H1 (cell line): Measurements from ENCODE around the gene DHX36. TPM values are rescaled to one million over a fixed set of nuclear protein-coding genes. Genes with fewer than 3 reads are reported as not detected.

ENCODE experiments used
- CTCF ChIA-PET: fragments of 300-600 bp; sonication (Branson Sonifier 250); formaldehyde crosslinking; loops from one replicate; lab custom pipeline; 2021; ENCODE audit not compliant: partially characterized antibody; lab: Charles Lee
- POLR2A ChIA-PET: fragments of 300-600 bp; sonication (Branson Sonifier 250); formaldehyde crosslinking; loops from one replicate; lab custom pipeline; 2021; ENCODE audit warnings: inconsistent platforms; ENCODE audit not compliant: partially characterized antibody; lab: Charles Lee
- DNase-seq, 2 experiments: peaks; one replicate each; pipeline versions ENCODE4 v3.0.0 to v3.0.0-alpha.2; 2010 to 2022; ENCODE audit warnings: low spot score in 2 of 2, low read depth in 1 of 2, mixed read lengths in 1 of 2
- FAIRE-seq: peaks from 2 replicates; lab custom pipeline; 2011; peaks lifted over from hg19 to GRCh38; lab: Jason Lieb, UNC
- H2AFZ ChIP-seq: 2 replicates; pipeline ENCODE4 v1.8.1; 2012; ENCODE audit warnings: low read length, inconsistent platforms
- H2AK5ac ChIP-seq: 2 replicates; pipeline ENCODE4 v1.6.1; 2013; ENCODE audit warnings: low read depth, low read length
- H2BK120ac ChIP-seq: replicated peaks from 2 replicates; pipeline ENCODE3; 2013; ENCODE audit warnings: low read depth, low read length, inconsistent platforms
- H2BK12ac ChIP-seq: 2 replicates; pipeline ENCODE4 v1.6.1; 2013; ENCODE audit warnings: low read depth, low read length
- H2BK15ac ChIP-seq: 2 replicates; pipeline ENCODE4 v1.6.1; 2013; ENCODE audit warnings: low read length
- H2BK20ac ChIP-seq: 2 replicates; pipeline ENCODE4 v1.6.1; 2013; ENCODE audit warnings: low read length
- H2BK5ac ChIP-seq: 2 replicates; pipeline ENCODE4 v1.6.1; 2013; ENCODE audit warnings: low read depth, low read length
- H3K14ac ChIP-seq: 2 replicates; pipeline ENCODE4 v1.6.1; 2013; ENCODE audit warnings: inconsistent platforms; ENCODE audit not compliant: insufficient read length
- H3K18ac ChIP-seq: 2 replicates; pipeline ENCODE4 v1.6.1; 2013; ENCODE audit warnings: low read length; ENCODE audit errors: extremely low read depth
- H3K23ac ChIP-seq: 2 replicates; pipeline ENCODE4 v1.6.1; 2013; ENCODE audit warnings: inconsistent platforms; ENCODE audit not compliant: insufficient read length
- H3K23me2 ChIP-seq: 2 replicates; pipeline ENCODE4 v1.6.1; 2013; ENCODE audit warnings: low read depth, low read length
- H3K27ac ChIP-seq: 2 replicates; pipeline ENCODE4 v1.6.1; 2011; ENCODE audit warnings: low read depth, low read length, inconsistent platforms
- H3K27me3 ChIP-seq, 4 experiments: replicated peaks in 1 of 4; 1 replicate in 1 of 4; 2 replicates in 3 of 4; pipeline versions ENCODE4 v1.6.1 to v1.8.1; 2011 to 2013; ENCODE audit warnings: low read length in 3 of 4, mild to moderate bottlenecking in 3 of 4, inconsistent platforms in 2 of 4, mixed read lengths in 2 of 4, moderate library complexity in 1 of 4; ENCODE audit not compliant: control insufficient read depth in 3 of 4, insufficient read depth in 3 of 4; ENCODE audit errors: extremely low read depth in 1 of 4
- H3K36me3 ChIP-seq, 4 experiments: 2 replicates each; pipeline versions ENCODE4 v1.6.1 to v1.8.1; 2011 to 2013; ENCODE audit warnings: mild to moderate bottlenecking in 4 of 4, low read length in 3 of 4, moderate library complexity in 2 of 4, control low read depth in 1 of 4, inconsistent platforms in 1 of 4; ENCODE audit not compliant: insufficient read depth in 4 of 4, control insufficient read depth in 2 of 4
- H3K4ac ChIP-seq: replicated peaks from 2 replicates; pipeline ENCODE3; 2013; ENCODE audit warnings: low read length, low read depth, mixed read lengths, inconsistent platforms; ENCODE audit not compliant: insufficient read length
- H3K4me1 ChIP-seq, 4 experiments: replicated peaks in 1 of 4; 1 replicate in 1 of 4; 2 replicates in 3 of 4; pipeline versions ENCODE4 v1.6.1 to v1.8.1; 2011 to 2013; ENCODE audit warnings: low read length in 3 of 4, inconsistent platforms in 2 of 4, mixed read lengths in 1 of 4; ENCODE audit not compliant: insufficient read depth in 4 of 4, control insufficient read depth in 3 of 4
- H3K4me2 ChIP-seq, 2 experiments: 2 replicates each; pipeline versions ENCODE4 v1.6.1 to v1.8.1; 2011 to 2013; ENCODE audit warnings: low read depth in 2 of 2, low read length in 2 of 2, control low read depth in 1 of 2, inconsistent platforms in 1 of 2, mild to moderate bottlenecking in 1 of 2; ENCODE audit not compliant: insufficient read depth in 1 of 2
- H3K4me3 ChIP-seq, 4 experiments: fragments of 200-600, 300-600 bp in 1 of 4; sonication (generic), shearing (Covaris generic), sonication (Bioruptor Twin) in 1 of 4; 2 replicates each; pipeline versions ENCODE4 v1.5.1 to v1.8.1; 2011 to 2016; ENCODE audit warnings: low read length in 4 of 4, low read depth in 3 of 4, control low read depth in 2 of 4, inconsistent platforms in 2 of 4, mild to moderate bottlenecking in 2 of 4, mixed read lengths in 1 of 4, moderate library complexity in 1 of 4; ENCODE audit not compliant: insufficient read depth in 2 of 4; ENCODE audit errors: extremely low read depth in 1 of 4
- H3K56ac ChIP-seq: replicated peaks from 2 replicates; pipeline ENCODE3; 2013; ENCODE audit warnings: low read depth, mild to moderate bottlenecking, mixed read lengths, low read length, inconsistent platforms; ENCODE audit not compliant: insufficient read length
- H3K79me1 ChIP-seq: 2 replicates; pipeline ENCODE4 v1.6.1; 2013; ENCODE audit warnings: low read depth, low read length, control low read depth
- H3K79me2 ChIP-seq, 2 experiments: 2 replicates each; pipeline versions ENCODE4 v1.6.1 to v1.8.1; 2012 to 2013; ENCODE audit warnings: low read length in 2 of 2, mild to moderate bottlenecking in 2 of 2, inconsistent platforms in 1 of 2; ENCODE audit not compliant: insufficient read depth in 2 of 2, control insufficient read depth in 1 of 2
- H3K9ac ChIP-seq, 4 experiments: replicated peaks in 1 of 4; 1 replicate in 1 of 4; 2 replicates in 3 of 4; pipeline versions ENCODE4 v1.6.1 to v1.8.1; 2011 to 2013; ENCODE audit warnings: low read depth in 3 of 4, low read length in 3 of 4, control low read depth in 2 of 4, mild to moderate bottlenecking in 2 of 4, moderate library complexity in 2 of 4, inconsistent platforms in 1 of 4; ENCODE audit errors: extremely low read depth in 1 of 4
- H3K9me3 ChIP-seq, 2 experiments: 2 replicates each; pipeline versions ENCODE4 v1.6.1 to v1.8.1; 2012 to 2013; ENCODE audit warnings: mild to moderate bottlenecking in 2 of 2, moderate library complexity in 2 of 2, control low read depth in 1 of 2, inconsistent platforms in 1 of 2, low read depth in 1 of 2, low read length in 1 of 2, mixed read lengths in 1 of 2; ENCODE audit not compliant: insufficient read depth in 2 of 2
- H4K20me1 ChIP-seq, 2 experiments: replicated peaks in 1 of 2; 2 replicates each; pipeline versions ENCODE3 to v1.8.1; 2011 to 2013; ENCODE audit warnings: inconsistent platforms in 2 of 2, low read length in 2 of 2, mild to moderate bottlenecking in 1 of 2; ENCODE audit not compliant: insufficient read depth in 2 of 2, control insufficient read depth in 1 of 2
- H4K5ac ChIP-seq: 2 replicates; pipeline ENCODE4 v1.6.1; 2013; ENCODE audit warnings: low read length, low read depth, mixed read lengths, inconsistent platforms; ENCODE audit not compliant: insufficient read length
- H4K8ac ChIP-seq: 2 replicates; pipeline ENCODE4 v1.8.0; 2013; ENCODE audit warnings: mild to moderate bottlenecking, moderate library complexity, low read length, inconsistent platforms; ENCODE audit not compliant: insufficient read depth; ENCODE audit errors: extremely low read depth
- H4K91ac ChIP-seq: replicated peaks from 2 replicates; pipeline ENCODE3; 2013; ENCODE audit warnings: low read length, mixed read lengths, inconsistent platforms; ENCODE audit not compliant: insufficient read length
- BACH1 ChIP-seq: IDR thresholded peaks from 2 replicates; pipeline ENCODE4 v1.6.1; 2012; ENCODE audit warnings: low read length, improper control_type of control experiment
- BRCA1 ChIP-seq: IDR thresholded peaks from 2 replicates; pipeline ENCODE4 v1.6.1; 2012; ENCODE audit warnings: low read depth, low read length, improper control_type of control experiment
- CBX8 ChIP-seq: fragments of 300-800, 300-1000 bp; sonication (generic); IDR thresholded peaks from 2 replicates; pipeline ENCODE4 v1.7.1; 2016; ENCODE audit warnings: low read depth, low read length, borderline replicate concordance
- CTBP2 ChIP-seq: IDR thresholded peaks from 2 replicates; pipeline ENCODE4 v1.7.0; 2011; ENCODE audit warnings: borderline replicate concordance, mild to moderate bottlenecking, moderate library complexity, mixed read lengths, low read length; ENCODE audit not compliant: insufficient read depth, insufficient read length
- FOSL1 ChIP-seq: IDR thresholded peaks from 2 replicates; pipeline ENCODE4 v1.6.1; 2011; ENCODE audit warnings: mild to moderate bottlenecking, low read depth, low read length, moderate library complexity; ENCODE audit not compliant: insufficient read depth
- MAFK ChIP-seq: IDR thresholded peaks from 2 replicates; pipeline ENCODE4 v1.6.1; 2012; ENCODE audit warnings: low read depth, mild to moderate bottlenecking, improper control_type of control experiment, low read length
- TEAD4 ChIP-seq: IDR thresholded peaks from 2 replicates; pipeline ENCODE4 v1.6.1; 2012; ENCODE audit warnings: low read depth, low read length, inconsistent platforms, mixed read lengths
- WGBS, 2 experiments: shearing (Covaris generic) in 1 of 2; methylation state at CpG; one replicate each; pipeline versions ENCODE4 v1.1.6 to v1.1.7; 2013 to 2015; ENCODE audit warnings: low lambda C conversion rate in 2 of 2, mixed read lengths in 2 of 2, inconsistent platforms in 1 of 2, low coverage in 1 of 2, missing lambda C conversion rate in 1 of 2; ENCODE audit not compliant: insufficient replicate concordance in 2 of 2, insufficient coverage in 1 of 2, insufficient read length in 1 of 2; ENCODE audit errors: extremely low coverage in 1 of 2, missing lambda C conversion rate in 1 of 2; 5-methylcytosine and 5-hydroxymethylcytosine counted together
- polyA plus RNA-seq, 7 experiments: library from polyadenylated mRNA; depleted of rRNA in 3 of 7; stranded (reverse) in 5 of 7; unstranded in 2 of 7; fragments of >200 nt in 5 of 7; fragments of 200-250 nt in 2 of 7; gene quantifications; 1 replicate in 5 of 7; 2 replicates in 1 of 7; 4 replicates in 1 of 7; pipeline versions ENCODE4 v1.2.1 to v1.2.3, GENCODE V29; 2011 to 2013; ENCODE audit warnings: missing spikeins in 2 of 7, mixed read lengths in 2 of 7
- total RNA-seq: library from RNA; stranded (reverse); fragmentation: NEBNext Ultra II Directional; extraction: Animal tissue kit (Norgen Biotek cat#: 25700); gene quantifications from 2 replicates; pipeline ENCODE4 v1.2.1, GENCODE V29; 2021
- TF ChIP-seq, protein P1 (sequence below): IDR thresholded peaks from 2 replicates; pipeline ENCODE4 v1.6.1; 2012; ENCODE audit warnings: inconsistent platforms

DHX36 gene
- total and polyA plus RNA-seq, 2 of the 8 experiments (the other 6 are each of a cell fraction or from before 2014, with no cell fraction given): 44.9 to 131 TPM

DNA sequence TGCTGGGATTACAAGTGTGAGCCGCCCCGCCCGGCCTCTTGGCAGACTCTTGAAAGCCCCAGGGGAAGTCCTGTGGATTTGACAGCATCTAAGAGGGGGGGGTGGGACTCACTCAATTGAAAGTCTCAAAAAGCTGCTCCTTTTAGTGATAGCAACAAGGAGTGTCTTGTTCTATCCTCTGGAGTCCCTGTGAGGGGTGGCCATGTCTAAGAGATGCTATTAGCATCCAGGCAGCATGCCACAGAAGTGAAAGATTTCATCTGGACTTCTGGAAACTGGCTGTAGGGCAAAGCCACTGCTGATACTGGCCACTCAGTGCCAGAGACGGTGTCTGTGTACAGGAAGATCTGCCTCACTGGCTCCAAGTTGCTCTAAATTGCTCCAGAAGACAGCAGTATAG, 74.0 kb downstream of the DHX36 start:
- no peaks in the 10 kb centered on the region for H3K27me3 ChIP-seq
- no peak overlapping the region for H4K8ac ChIP-seq
- H2AK5ac ChIP-seq: no peak overlapping the region
- no peak overlapping the region for H3K23ac ChIP-seq
- no peak overlapping the region for H2AFZ ChIP-seq
- H3K56ac ChIP-seq: no peak overlapping the region
- CTCF ChIA-PET: no interaction called here
- H3K14ac ChIP-seq: no peak overlapping the region
- H3K4me3 ChIP-seq: no peak overlapping the region
- peaks cover 0 to 15% (median 13%) of the 10 kb centered on the region in 4 experiments; a peak in 6 of 8 replicates for H3K36me3 ChIP-seq
- no peak for DNase-seq
- TF ChIP-seq, protein P1, sequence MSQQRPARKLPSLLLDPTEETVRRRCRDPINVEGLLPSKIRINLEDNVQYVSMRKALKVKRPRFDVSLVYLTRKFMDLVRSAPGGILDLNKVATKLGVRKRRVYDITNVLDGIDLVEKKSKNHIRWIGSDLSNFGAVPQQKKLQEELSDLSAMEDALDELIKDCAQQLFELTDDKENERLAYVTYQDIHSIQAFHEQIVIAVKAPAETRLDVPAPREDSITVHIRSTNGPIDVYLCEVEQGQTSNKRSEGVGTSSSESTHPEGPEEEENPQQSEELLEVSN: no peak
- TF ChIP-seq MAFK (no peak), BACH1 (no peak), BRCA1 (no peak), TEAD4 (no peak), FOSL1 (no peak), CTBP2 (no peak), CBX8 (no peak)
- H2BK5ac ChIP-seq: no peak overlapping the region
- no peaks in the 10 kb centered on the region for H4K20me1 ChIP-seq
- peaks cover 0 to 5% (median 3%) of the 10 kb centered on the region in 4 experiments; a peak in 2 of 7 replicates for H3K4me1 ChIP-seq
- POLR2A ChIA-PET: no interaction called here
- no peak overlapping the region for H2BK12ac ChIP-seq
- no peaks in the 10 kb centered on the region for H3K9me3 ChIP-seq
- no peak overlapping the region for H3K4ac ChIP-seq
- H2BK20ac ChIP-seq: no peak overlapping the region
- WGBS, 2 experiments: 87% methylated on average over 4 of the region's 4 CpGs; no CpG with 5 or more reads in 1 of the 2 experiments
- no peak for FAIRE-seq
- no peak overlapping the region for H4K91ac ChIP-seq
- H3K79me1 ChIP-seq: no peaks in the 10 kb centered on the region
- H3K79me2 ChIP-seq: no peaks in the 10 kb centered on the region
- H2BK15ac ChIP-seq: no peak overlapping the region
- H4K5ac ChIP-seq: no peak overlapping the region
- no peak overlapping the region for H3K9ac ChIP-seq
- no peaks in the 10 kb centered on the region for H3K23me2 ChIP-seq
- no peak overlapping the region for H3K27ac ChIP-seq
- H3K18ac ChIP-seq: no peak overlapping the region
- H3K4me2 ChIP-seq: no peak overlapping the region
- no peak overlapping the region for H2BK120ac ChIP-seq
